ENCODE measurements around the gene NDUFS3.
A peak's percentile ranks its signal among the peaks of the same experiment; 100 is the strongest.
"Not testable (repeated sequence)": the region's sequence is repeated elsewhere in the genome, so short reads cannot be mapped to it uniquely, and the experiment has no call there.

NDUFS3 gene

GRCh38 chr11:47562393-47562792, 16.5 kb upstream of the NDUFS3 start:
- not testable (repeated sequence) for DNase-seq

- DNase-seq = not testable (repeated sequence)
Measured at GRCh38 chr11:47564366-47564765, 14.5 kb upstream of the NDUFS3 start.

GRCh38 chr11:47564933-47565339, 13.9 kb upstream of the NDUFS3 start:
- DNase-seq = no peak

- peak; percentile 65 to 70 for DNase-seq
Measured at GRCh38 chr11:47565340-47566148, 13.3 kb upstream of the NDUFS3 start, which contains the start of gene PTPMT1. Gene PTPMT1 (plus strand): TSS chr11:47565599. CDS start chr11:47565623, 24 bp downstream.

GRCh38 chr11:47566149-47566698, 12.7 kb upstream of the NDUFS3 start:
- DNase-seq = peak; percentile 34 to 39

GRCh38 chr11:47569646-47570045, 9.2 kb upstream of the NDUFS3 start:
- DNase-seq = no peak

GRCh38 chr11:47570651-47571356, 8.1 kb upstream of the NDUFS3 start:
- peak; percentile 78 to 93 for DNase-seq

GRCh38 chr11:47571357-47571729, 7.5 kb upstream of the NDUFS3 start:
- DNase-seq = no peak

GRCh38 chr11:47571895-47572294, 7.0 kb upstream of the NDUFS3 start:
- no peak for DNase-seq

GRCh38 chr11:47572715-47573255, 6.1 kb upstream of the NDUFS3 start:
- no peak for DNase-seq

GRCh38 chr11:47573321-47573720, 5.6 kb upstream of the NDUFS3 start:
- no peak for DNase-seq

GRCh38 chr11:47577460-47578041, 1.3 kb upstream of the NDUFS3 start:
- no peak for DNase-seq

- no peak for DNase-seq
Measured at GRCh38 chr11:47583844-47584243, 5.0 kb downstream of the NDUFS3 start.

GRCh38 chr11:47586098-47586855, 7.4 kb downstream of the NDUFS3 start, which contains the start of gene FAM180B:
Gene FAM180B (plus strand): TSS chr11:47586678. CDS start chr11:47586769, 91 bp downstream.
- no peak for DNase-seq

- DNase-seq = peak in 1 of 2 donors; percentile 50
Measured at GRCh38 chr11:47587039-47587716, 8.3 kb downstream of the NDUFS3 start.

GRCh38 chr11:47587723-47588326, 9.0 kb downstream of the NDUFS3 start:
- peak; percentile 75 to 90 for DNase-seq

GRCh38 chr11:47589118-47589517, 10.2 kb downstream of the NDUFS3 start:
- no peak for DNase-seq

- DNase-seq = no peak
Measured at GRCh38 chr11:47589584-47589976, 10.7 kb downstream of the NDUFS3 start.

GRCh38 chr11:47589977-47590861, 11.3 kb downstream of the NDUFS3 start:
- DNase-seq = no peak

- no peak for DNase-seq
Measured at GRCh38 chr11:47591764-47592163, 12.9 kb downstream of the NDUFS3 start.
